Measurements from ENCODE around the gene GRK3. TPM values are rescaled to one million over a fixed set of nuclear protein-coding genes. Genes with fewer than 3 reads are reported as not detected.

The GRK3 gene
- total and polyA plus RNA-seq, 2 donors (not counting 3 experiments of a cell fraction or from before 2014, with no cell fraction given), result 0.68 to 4.4 TPM

DNA sequence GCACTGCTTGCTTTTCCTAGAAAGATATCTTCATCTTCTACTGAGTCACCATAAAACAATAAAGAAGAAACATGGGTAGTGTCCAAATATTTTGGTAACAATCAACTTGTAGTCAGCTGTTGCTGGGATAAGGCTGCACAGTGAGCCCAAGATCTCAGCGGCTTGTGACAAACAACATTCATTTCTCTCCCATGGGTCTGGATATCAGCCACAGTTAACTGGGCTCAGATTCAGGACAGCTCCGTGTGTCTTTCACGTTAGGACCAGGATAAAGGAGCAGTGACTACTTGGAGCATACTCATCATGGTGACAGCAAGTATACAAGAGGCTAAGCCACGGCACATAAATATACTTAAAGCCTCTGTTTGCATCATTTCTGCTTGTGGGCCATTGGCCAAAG, 27.9 kb upstream of the GRK3 start:
- H3K4me1 ChIP-seq (ENCODE audit: control insufficient read depth, extremely low read depth, insufficient read depth, low read length), result no peaks in the 10 kb centered on the region
- H2AFZ ChIP-seq (ENCODE audit: low read depth, low read length), result no peak overlapping the region
- CTCF ChIA-PET, result no interaction called here
- no peaks in the 10 kb centered on the region for H4K20me1 ChIP-seq (replicated peaks; ENCODE audit: control insufficient read depth, extremely low read depth, insufficient read depth, low read length)
- DNase-seq (ENCODE audit: low read depth, low spot score) (no peak), FAIRE-seq (no peak)
- intact Hi-C loops (cut with micrococcal nuclease) (no loop called here), dilution Hi-C loops (cut with MboI; ENCODE audit: extremely low pct_ligation_motif_present, low sequenced_read_pairs) (no loop called here)
- TF ChIP-seq MYC (IDR thresholded peaks at IDR 0.05; ENCODE audit: low read depth, low read length) (no peak), POLR2AphosphoS5 (IDR thresholded peaks at IDR 0.05; ENCODE audit: insufficient read depth, low read depth, low read length) (no peak), FOS (IDR thresholded peaks at IDR 0.05; ENCODE audit: borderline replicate concordance, insufficient read depth, low read length) (no peak)
- TF ChIP-seq, protein P1, sequence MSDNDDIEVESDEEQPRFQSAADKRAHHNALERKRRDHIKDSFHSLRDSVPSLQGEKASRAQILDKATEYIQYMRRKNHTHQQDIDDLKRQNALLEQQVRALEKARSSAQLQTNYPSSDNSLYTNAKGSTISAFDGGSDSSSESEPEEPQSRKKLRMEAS (IDR thresholded peaks at IDR 0.05; ENCODE audit: insufficient read depth, insufficient read length), result no peak
- peaks cover 0 to 1% of the 10 kb centered on the region in 2 experiments for H3K27me3 ChIP-seq (ENCODE audit: control insufficient read depth in 2 of 2, insufficient read depth in 2 of 2, low read length in 2 of 2)
- H3K4me3 ChIP-seq (replicated peaks in 1 of 3; ENCODE audit: insufficient read depth in 1 of 3, low read depth in 1 of 3, low read length in 3 of 3), result no peak overlapping the region
- H3K79me2 ChIP-seq (ENCODE audit: control insufficient read depth, insufficient read depth, low read length), result no peaks in the 10 kb centered on the region
- H3K9ac ChIP-seq (replicated peaks; ENCODE audit: extremely low read depth, insufficient read depth, low read length), result no peak overlapping the region
- no peaks in the 10 kb centered on the region for H3K9me1 ChIP-seq (replicated peaks; ENCODE audit: control insufficient read depth, extremely low read depth, insufficient read depth, low read length)
- no peak overlapping the region for H3K4me2 ChIP-seq (ENCODE audit: insufficient read depth, low read length)
- BruUV-seq (replicated peaks), result no TSS peak
- no peaks in the 10 kb centered on the region for H3K9me3 ChIP-seq (replicated peaks; ENCODE audit: control insufficient read depth, insufficient read depth, low read length)
- POLR2A ChIA-PET, result no interaction called here
- no peaks in the 10 kb centered on the region for H3K36me3 ChIP-seq (ENCODE audit: control insufficient read depth in 2 of 2, extremely low read depth in 1 of 2, insufficient read depth in 2 of 2, low read length in 2 of 2)
- H3K27ac ChIP-seq (ENCODE audit: insufficient read depth, low read depth, low read length), result no peak overlapping the region

DNA sequence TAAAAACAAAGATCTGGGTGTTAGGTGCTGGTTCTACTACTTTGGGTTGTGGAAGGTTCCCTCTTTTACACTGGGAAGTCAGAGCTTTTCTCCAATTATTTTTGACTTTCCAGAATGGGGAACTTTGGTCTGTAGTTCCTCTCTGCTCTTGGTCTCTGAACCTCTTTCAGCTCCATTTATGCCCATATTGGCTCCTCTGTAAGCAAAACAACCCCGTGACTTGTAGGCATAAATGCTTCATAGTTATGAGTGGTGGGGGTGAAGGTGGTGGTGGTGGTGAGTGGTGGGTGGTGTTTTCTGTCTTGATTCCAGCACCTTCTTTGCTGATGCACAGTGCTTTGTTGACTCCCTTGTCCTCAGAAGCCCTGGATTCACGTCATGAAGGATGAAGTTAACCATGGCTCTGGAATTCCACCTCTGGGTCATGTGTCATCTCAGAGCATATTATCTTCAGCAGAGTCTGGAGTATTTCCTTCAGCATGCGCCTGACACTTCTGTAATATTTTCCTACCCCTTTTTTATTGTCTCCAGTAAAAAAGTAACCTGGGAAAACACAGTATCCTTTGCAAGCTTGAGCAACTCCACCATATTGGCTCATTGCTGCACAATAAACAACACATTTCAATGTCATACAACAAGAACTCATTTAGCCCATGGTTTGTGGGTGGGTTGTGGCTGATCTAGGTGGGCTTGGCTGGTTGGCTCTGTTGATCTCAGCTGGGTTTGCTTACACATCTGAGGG, 24.1 kb upstream of the GRK3 start:
- no peaks in the 10 kb centered on the region for H4K20me1 ChIP-seq (replicated peaks; ENCODE audit: control insufficient read depth, extremely low read depth, insufficient read depth, low read length)
- H3K9me1 ChIP-seq (replicated peaks; ENCODE audit: control insufficient read depth, extremely low read depth, insufficient read depth, low read length), result no peaks in the 10 kb centered on the region
- H2AFZ ChIP-seq (ENCODE audit: low read depth, low read length), result no peak overlapping the region
- CTCF ChIA-PET, result interaction anchor here (2.5 kb wide), 1 partner anchor 233 kb away, joined by 7 read pairs; no protein-coding TSS in a partner anchor
- dilution Hi-C loops (cut with MboI; ENCODE audit: extremely low pct_ligation_motif_present, low sequenced_read_pairs) (no loop called here), intact Hi-C loops (cut with micrococcal nuclease) (no loop called here)
- no peak overlapping the region for H3K27ac ChIP-seq (ENCODE audit: insufficient read depth, low read depth, low read length)
- TF ChIP-seq POLR2AphosphoS5 (IDR thresholded peaks at IDR 0.05; ENCODE audit: insufficient read depth, low read depth, low read length), result no peak
- no peak for FAIRE-seq
- BruUV-seq (replicated peaks), result no TSS peak
- no peaks in the 10 kb centered on the region for H3K9me3 ChIP-seq (replicated peaks; ENCODE audit: control insufficient read depth, insufficient read depth, low read length)
- no peak overlapping the region for H3K4me3 ChIP-seq (replicated peaks in 1 of 3; ENCODE audit: insufficient read depth in 1 of 3, low read depth in 1 of 3, low read length in 3 of 3)
- H3K4me1 ChIP-seq (ENCODE audit: control insufficient read depth, extremely low read depth, insufficient read depth, low read length), result no peaks in the 10 kb centered on the region
- POLR2A ChIA-PET, result no interaction called here
- no peak overlapping the region for H3K4me2 ChIP-seq (ENCODE audit: insufficient read depth, low read length)
- H3K9ac ChIP-seq (replicated peaks; ENCODE audit: extremely low read depth, insufficient read depth, low read length), result no peak overlapping the region
- peaks cover 0 to 1% of the 10 kb centered on the region in 2 experiments for H3K27me3 ChIP-seq (ENCODE audit: control insufficient read depth in 2 of 2, insufficient read depth in 2 of 2, low read length in 2 of 2)
- H3K36me3 ChIP-seq (ENCODE audit: control insufficient read depth in 2 of 2, extremely low read depth in 1 of 2, insufficient read depth in 2 of 2, low read length in 2 of 2), result no peaks in the 10 kb centered on the region
- no peak for DNase-seq (ENCODE audit: low read depth, low spot score)
- H3K79me2 ChIP-seq (ENCODE audit: control insufficient read depth, insufficient read depth, low read length), result no peaks in the 10 kb centered on the region
